GM21619 (cell line): ENCODE results near the gene ACTA2.
A peak's percentile ranks its signal among the peaks of the same experiment; 100 is the strongest.
"Not testable (repeated sequence)": the region's sequence is repeated elsewhere in the genome, so short reads cannot be mapped to it uniquely, and the experiment has no call there.

Experiments used
- ATAC-seq: cut with Tn5 transposase; IDR thresholded peaks from one replicate; pipeline ENCODE4 v1.9.1; 2021; ENCODE audit not compliant: unreplicated experiment

Gene ACTA2

GRCh38 chr10:88954458-88955083, 2.0 kb upstream of the ACTA2 start:
- ATAC-seq: no peak

GRCh38 chr10:88953662-88954061, 1.1 kb upstream of the ACTA2 start:
- no peak for ATAC-seq

GRCh38 chr10:88949912-88950837, 2.4 kb downstream of the ACTA2 start:
- no peak for ATAC-seq

- no peak for ATAC-seq
Observed at GRCh38 chr10:88949051-88949450, 3.5 kb downstream of the ACTA2 start.

- ATAC-seq: no peak
Observed at GRCh38 chr10:88946965-88947590, 5.5 kb downstream of the ACTA2 start.

- no peak for ATAC-seq
Observed at GRCh38 chr10:88946200-88946599, 6.4 kb downstream of the ACTA2 start.

GRCh38 chr10:88944813-88945212, 7.8 kb downstream of the ACTA2 start:
- ATAC-seq: peak; percentile 58

- no peak for ATAC-seq
Observed at GRCh38 chr10:88943778-88944177, 8.8 kb downstream of the ACTA2 start.

- no peak for ATAC-seq
Observed at GRCh38 chr10:88941026-88941425, 11.5 kb downstream of the ACTA2 start.

- ATAC-seq: no peak
Observed at GRCh38 chr10:88938938-88939337, 13.6 kb downstream of the ACTA2 start.

- no peak for ATAC-seq
Observed at GRCh38 chr10:88938039-88938438, 14.5 kb downstream of the ACTA2 start.

- ATAC-seq: no peak
Observed at GRCh38 chr10:88936656-88937055, 15.9 kb downstream of the ACTA2 start.

- peak; percentile 45 for ATAC-seq
Observed at GRCh38 chr10:88934900-88935672, 17.5 kb downstream of the ACTA2 start.

- ATAC-seq: no peak
Observed at GRCh38 chr10:88933564-88933963, 19.0 kb downstream of the ACTA2 start.

- peak; percentile 68 for ATAC-seq
Observed at GRCh38 chr10:88932539-88933256, 19.9 kb downstream of the ACTA2 start.

GRCh38 chr10:88932029-88932428, 20.5 kb downstream of the ACTA2 start:
- ATAC-seq: not testable (repeated sequence)

GRCh38 chr10:88931548-88931947, 21.0 kb downstream of the ACTA2 start:
- ATAC-seq: no peak

GRCh38 chr10:88928254-88928653, 24.3 kb downstream of the ACTA2 start:
- ATAC-seq: no peak

- ATAC-seq: no peak
Observed at GRCh38 chr10:88927416-88927690, 25.2 kb downstream of the ACTA2 start.

- ATAC-seq: no peak
Observed at GRCh38 chr10:88926566-88927415, 25.8 kb downstream of the ACTA2 start.
